ENCODE data around the gene ROBO1.
"Not testable (repeated sequence)": the region's sequence is repeated elsewhere in the genome, so short reads cannot be mapped to it uniquely, and the experiment has no call there.

ROBO1 gene

DNA sequence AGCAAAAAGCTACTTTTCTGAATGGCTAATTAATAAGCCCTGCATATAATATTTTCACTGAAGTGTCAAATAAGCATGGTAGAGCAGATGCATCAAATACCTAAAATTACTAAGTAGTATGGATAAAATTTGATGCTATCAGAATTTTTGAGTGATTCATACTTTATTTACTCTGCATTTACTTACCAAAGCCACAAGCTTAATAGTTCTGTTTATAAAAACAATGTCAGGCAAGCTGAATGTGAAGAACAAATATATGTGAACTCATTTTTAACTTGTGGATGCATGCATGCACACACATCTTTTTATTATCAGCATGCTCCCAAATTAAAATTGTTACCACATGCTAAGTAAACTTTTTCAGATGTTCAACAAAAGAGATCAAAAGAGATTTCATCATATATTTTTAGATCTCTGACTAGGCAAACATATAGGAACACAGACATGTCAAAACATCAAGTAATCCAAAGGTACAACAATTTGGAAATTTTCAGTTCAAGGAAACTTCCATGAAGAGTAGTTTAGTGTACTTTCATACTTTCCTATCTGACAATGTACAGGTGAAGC lies 969.4 kb downstream of the ROBO1 start:
- no peak for DNase-seq (ENCODE audit: low read depth)

DNA sequence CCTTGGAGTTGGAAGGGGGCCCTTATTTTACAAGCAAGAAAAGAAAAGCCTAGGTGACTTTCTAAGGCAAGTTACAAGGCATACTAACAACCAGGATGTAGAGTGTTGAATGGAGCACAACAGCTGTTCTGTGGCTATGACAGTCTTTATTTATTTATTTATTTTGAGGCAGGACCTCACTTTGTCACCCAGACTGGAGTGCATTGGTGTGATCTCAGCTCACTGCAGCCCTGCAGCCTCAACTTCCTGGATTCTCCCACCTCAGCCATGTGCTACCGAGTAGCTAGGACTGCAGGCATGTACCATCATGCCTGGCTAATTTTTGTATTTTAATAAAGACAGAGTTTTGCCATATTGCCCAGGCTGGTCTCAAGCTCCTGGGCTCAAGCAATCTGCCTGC lies 973.4 kb downstream of the ROBO1 start:
- no peak for DNase-seq (ENCODE audit: low read depth)

DNA sequence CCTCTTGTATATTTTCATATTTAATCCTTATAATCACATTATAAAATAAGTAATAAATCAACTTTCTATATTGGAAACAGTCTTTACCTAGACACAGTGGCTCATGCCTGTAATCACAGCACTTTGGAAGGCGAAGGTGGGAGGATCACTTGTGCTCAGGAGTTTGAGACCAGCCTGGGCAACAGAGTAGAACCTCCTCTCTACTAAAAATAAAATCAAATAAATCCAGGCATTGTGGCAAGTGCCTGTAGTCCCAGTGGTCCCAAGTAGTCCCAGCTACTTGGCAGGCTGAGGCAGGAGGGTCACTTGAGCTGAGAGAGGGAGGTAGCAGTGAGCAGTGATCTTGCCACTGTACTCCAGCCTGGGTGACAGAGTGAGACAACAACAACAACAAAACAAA lies 975.1 kb downstream of the ROBO1 start:
- DNase-seq (ENCODE audit: low read depth) = no peak

GRCh38 chr3:78792212-78792611 lies 975.6 kb downstream of the ROBO1 start:
- no peak for DNase-seq (ENCODE audit: low read depth)

- no peak for DNase-seq (ENCODE audit: low read depth)
Measured at GRCh38 chr3:78791753-78792152, 976.0 kb downstream of the ROBO1 start.

GRCh38 chr3:78788839-78789238 lies 979.0 kb downstream of the ROBO1 start:
- DNase-seq (ENCODE audit: low read depth) = no peak

DNA sequence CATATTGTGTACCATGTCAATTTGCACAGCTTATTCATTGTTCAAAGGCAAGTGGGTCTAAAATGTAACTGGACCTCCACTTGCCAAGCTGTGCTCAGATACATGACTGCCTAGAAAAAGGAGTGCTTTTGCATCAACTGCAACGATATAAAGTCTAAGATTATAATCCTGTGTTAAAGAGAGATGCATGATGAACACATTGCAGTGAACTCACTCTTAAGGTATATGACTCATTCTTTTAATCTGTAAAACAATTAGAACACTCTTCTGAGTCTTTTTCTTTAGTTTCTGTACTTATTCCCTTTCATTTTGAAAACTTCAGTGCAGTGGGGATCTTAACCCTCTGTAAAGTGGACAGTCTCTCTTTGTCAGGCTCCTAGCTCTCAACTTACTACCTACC lies 982.8 kb downstream of the ROBO1 start:
- DNase-seq (ENCODE audit: low read depth) = no peak

GRCh38 chr3:78781351-78781750 lies 986.4 kb downstream of the ROBO1 start:
- no peak for DNase-seq (ENCODE audit: low read depth)

DNA sequence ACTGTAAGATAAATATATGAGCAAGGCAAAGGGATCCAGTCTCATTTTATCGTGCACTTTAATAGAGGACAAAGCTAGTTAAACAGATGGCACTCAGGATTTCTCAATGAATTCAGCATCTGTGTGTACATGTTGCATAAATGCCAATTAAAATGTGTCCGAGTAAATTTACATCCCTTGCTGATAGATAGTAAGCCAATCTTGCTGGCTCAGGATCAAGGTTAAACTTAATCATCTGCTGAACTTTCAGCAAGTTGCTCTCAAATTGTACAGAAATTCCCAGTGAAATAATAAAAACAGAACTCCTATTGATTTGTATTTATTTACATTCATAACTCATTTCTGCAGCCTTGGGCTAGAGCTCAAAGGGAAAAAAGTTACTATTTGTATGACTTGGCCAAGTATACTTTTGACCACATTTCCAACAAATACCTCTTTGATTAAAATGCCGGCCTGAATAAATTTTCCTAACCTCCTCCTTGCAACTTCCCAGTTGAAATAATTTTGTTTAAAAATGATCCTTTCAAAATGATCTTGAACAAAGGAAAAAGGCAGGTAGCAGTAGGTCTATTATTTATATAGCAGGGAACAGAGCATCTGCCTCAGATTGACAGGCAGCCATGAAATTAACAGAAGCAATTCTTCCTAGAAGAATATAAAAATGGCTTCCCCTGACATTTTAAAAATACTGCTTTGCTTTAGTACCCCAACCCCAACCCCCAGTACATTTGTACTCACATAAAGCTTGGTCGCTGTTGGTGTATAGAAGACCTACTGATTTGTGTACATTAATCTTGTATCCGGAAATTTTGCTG lies 1001.9 kb downstream of the ROBO1 start:
- DNase-seq (ENCODE audit: low read depth) = no peak

GRCh38 chr3:78764634-78765033 lies 1003.2 kb downstream of the ROBO1 start:
- no peak for DNase-seq (ENCODE audit: low read depth)

- no peak for DNase-seq (ENCODE audit: low read depth)
Measured at GRCh38 chr3:78762121-78762520, 1005.7 kb downstream of the ROBO1 start.

- DNase-seq (ENCODE audit: low read depth) = no peak
Measured at GRCh38 chr3:78761126-78761525, 1006.7 kb downstream of the ROBO1 start.

DNA sequence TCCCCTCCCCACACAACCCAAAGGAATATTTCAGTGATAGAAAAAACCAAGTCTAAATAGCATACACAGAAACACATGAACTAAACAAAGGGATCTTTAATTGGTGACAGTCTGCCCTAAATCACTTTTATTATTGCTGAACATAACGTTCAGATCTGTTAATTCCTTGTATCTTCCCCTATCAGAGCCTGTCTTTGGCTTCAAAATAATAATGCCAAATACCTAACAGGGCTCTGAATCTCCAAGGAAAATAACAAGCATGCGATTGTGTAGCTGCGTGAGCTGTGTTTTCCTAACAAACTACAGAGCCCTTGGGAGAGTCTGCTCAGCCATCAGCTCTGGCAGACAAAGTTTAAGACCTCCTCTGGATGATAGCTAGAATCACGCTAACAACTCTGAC lies 1010.1 kb downstream of the ROBO1 start:
- DNase-seq (ENCODE audit: low read depth) = no peak

- DNase-seq (ENCODE audit: low read depth) = no peak
Measured at GRCh38 chr3:78754066-78754743, 1013.6 kb downstream of the ROBO1 start.

GRCh38 chr3:78751266-78751665 lies 1016.5 kb downstream of the ROBO1 start:
- DNase-seq (ENCODE audit: low read depth) = no peak

DNA sequence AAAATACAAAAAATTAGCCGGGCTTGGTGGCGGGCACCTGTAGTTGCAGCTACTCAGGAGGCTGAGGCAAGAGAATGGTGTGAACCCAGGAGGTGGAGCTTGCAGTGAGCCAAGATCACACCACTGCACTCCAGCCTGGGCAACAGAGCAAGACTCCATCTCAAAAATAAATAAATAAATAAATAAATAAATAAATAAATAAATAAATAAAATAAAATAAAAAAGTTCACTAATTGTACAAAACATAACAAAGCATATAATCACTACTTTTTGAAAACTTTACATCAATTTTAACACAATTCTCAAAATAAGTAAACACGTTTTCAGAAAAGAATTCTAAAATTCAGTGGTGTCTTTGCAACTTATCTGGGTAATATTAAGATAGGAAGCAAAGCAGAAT lies 1017.5 kb downstream of the ROBO1 start:
- not testable (repeated sequence) for DNase-seq (ENCODE audit: low read depth)

- DNase-seq (ENCODE audit: low read depth) = no peak
Measured at GRCh38 chr3:78749056-78749455, 1018.7 kb downstream of the ROBO1 start.

- no peak for DNase-seq (ENCODE audit: low read depth)
Measured at GRCh38 chr3:78745847-78746246, 1022.0 kb downstream of the ROBO1 start.

DNA sequence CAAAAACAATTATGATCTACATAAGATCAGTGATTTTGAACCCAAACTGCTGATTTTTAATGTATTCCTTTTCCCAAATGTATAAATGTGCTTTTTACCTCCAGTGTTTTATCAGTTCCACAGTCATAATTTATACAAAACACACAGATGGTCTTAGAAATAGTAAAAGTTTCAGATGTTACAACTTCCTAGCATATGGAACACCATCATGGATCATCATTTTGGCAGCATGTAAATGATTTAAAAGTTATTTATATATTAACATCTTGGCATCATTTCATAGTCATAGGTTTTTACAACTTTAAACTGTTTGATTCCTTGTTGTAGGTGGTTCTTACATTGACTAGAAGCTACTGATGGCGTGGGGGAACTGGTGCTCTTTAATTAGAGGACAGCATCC lies 1025.3 kb downstream of the ROBO1 start:
- DNase-seq (ENCODE audit: low read depth) = no peak

- DNase-seq (ENCODE audit: low read depth) = no peak
Measured at GRCh38 chr3:78742041-78742440, 1025.8 kb downstream of the ROBO1 start.

- DNase-seq (ENCODE audit: low read depth) = no peak
Measured at GRCh38 chr3:78741066-78741645, 1026.6 kb downstream of the ROBO1 start.

DNA sequence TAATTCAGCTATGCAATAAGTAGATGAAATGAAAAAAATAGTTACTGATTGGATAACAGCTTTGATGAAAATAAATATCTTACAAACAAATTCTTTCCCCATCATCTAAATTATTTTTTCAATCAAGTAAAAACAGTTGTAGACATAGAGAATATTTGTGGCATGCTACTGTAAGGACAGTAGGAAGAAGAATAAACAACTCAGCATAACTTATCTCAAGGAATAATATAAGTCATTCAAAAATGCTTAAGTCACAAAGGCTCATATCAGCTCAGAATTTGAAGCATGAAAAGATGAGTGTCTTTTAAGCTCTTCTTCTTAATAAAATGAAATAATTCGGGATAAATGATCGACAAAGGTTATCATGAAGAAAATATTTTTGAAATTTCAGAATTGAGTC lies 1029.0 kb downstream of the ROBO1 start:
- DNase-seq (ENCODE audit: low read depth) = no peak

GRCh38 chr3:78737988-78738387 lies 1029.8 kb downstream of the ROBO1 start:
- DNase-seq (ENCODE audit: low read depth) = no peak
